HT1080 (cell line): ENCODE data around the gene FBN1. TPM values are rescaled to one million over a fixed set of nuclear protein-coding genes. Genes with fewer than 3 reads are reported as not detected.

ENCODE experiments used
- DNase-seq: peaks from one replicate; pipeline ENCODE4 v3.0.0-alpha.2; 2015; ENCODE audit warnings: low read depth
- total RNA-seq: library from RNA; depleted of rRNA; stranded (reverse); fragments of >200 nt; shearing (Covaris generic); gene quantifications from 2 replicates; pipeline ENCODE4 v1.2.3, GENCODE V29; 2014

The FBN1 gene
- total RNA-seq, 1 experiment from 2014 or later, result 21.0 TPM

- DNase-seq, result no peak
These were observed 62.9 kb downstream of the FBN1 start for GRCh38 chr15:48582452-48583247.

GRCh38 chr15:48581219-48581618, 64.3 kb downstream of the FBN1 start:
- DNase-seq, result no peak

- no peak for DNase-seq
These were observed 64.8 kb downstream of the FBN1 start for GRCh38 chr15:48580736-48581135.

GRCh38 chr15:48579945-48580671, 65.4 kb downstream of the FBN1 start:
- DNase-seq, result peak; percentile 11

GRCh38 chr15:48578965-48579364, 66.5 kb downstream of the FBN1 start:
- no peak for DNase-seq

GRCh38 chr15:48577469-48577868, 68.0 kb downstream of the FBN1 start:
- DNase-seq, result no peak

GRCh38 chr15:48574187-48574586, 71.3 kb downstream of the FBN1 start:
- no peak for DNase-seq

- no peak for DNase-seq
These were observed 71.7 kb downstream of the FBN1 start for GRCh38 chr15:48573780-48574179.

- no peak for DNase-seq
These were observed 72.7 kb downstream of the FBN1 start for GRCh38 chr15:48572823-48573222.

- no peak for DNase-seq
These were observed 74.0 kb downstream of the FBN1 start for GRCh38 chr15:48571510-48571909.

- DNase-seq, result no peak
These were observed 74.7 kb downstream of the FBN1 start for GRCh38 chr15:48570822-48571221.

- no peak for DNase-seq
These were observed 75.8 kb downstream of the FBN1 start for GRCh38 chr15:48569591-48570302.

- no peak for DNase-seq
These were observed 78.8 kb downstream of the FBN1 start for GRCh38 chr15:48566668-48567067.

- DNase-seq, result peak; percentile 78
These were observed 79.7 kb downstream of the FBN1 start for GRCh38 chr15:48565560-48566482.

GRCh38 chr15:48564690-48565089, 80.8 kb downstream of the FBN1 start:
- no peak for DNase-seq

GRCh38 chr15:48563934-48564333, 81.6 kb downstream of the FBN1 start:
- DNase-seq, result no peak

GRCh38 chr15:48560321-48561051, 85.0 kb downstream of the FBN1 start:
- no peak for DNase-seq

- DNase-seq, result peak; percentile 63
These were observed 86.2 kb downstream of the FBN1 start for GRCh38 chr15:48559285-48559684.

- DNase-seq, result no peak
These were observed 87.3 kb downstream of the FBN1 start for GRCh38 chr15:48558226-48558625.

GRCh38 chr15:48557335-48557734, 88.2 kb downstream of the FBN1 start:
- no peak for DNase-seq
